Tibial nerve (tissue), 4 donors: ENCODE data around the gene SLC25A22. TPM values are rescaled to one million over a fixed set of nuclear protein-coding genes. Genes with fewer than 3 reads are reported as not detected.
A peak's percentile ranks its signal among the peaks of the same experiment; 100 is the strongest.

Source experiments
- DNase-seq, 2 donors: peaks; one replicate each; pipeline ENCODE4 v3.0.0-alpha.2; 2019; ENCODE audit warnings: low spot score in 2 of 2
- H3K27ac ChIP-seq, 4 donors: fragments of 200-600 bp; sonication (generic) in 3 of 4; one replicate each; pipeline ENCODE4 v1.5.1; 2017 to 2019; ENCODE audit warnings: mild to moderate bottlenecking in 1 of 4
- H3K27me3 ChIP-seq, 2 donors: fragments of 200-600 bp; sonication (generic) in 1 of 2; one replicate each; pipeline versions ENCODE4 v1.5.1 to v1.6.0; 2017 to 2019
- H3K36me3 ChIP-seq, 3 donors: fragments of 200-600 bp; sonication (generic); one replicate each; pipeline ENCODE4 v1.5.1; 2018 to 2019
- H3K4me1 ChIP-seq, 4 donors: fragments of 200-600 bp; sonication (generic) in 3 of 4; one replicate each; pipeline ENCODE4 v1.5.1; 2017 to 2019
- H3K4me3 ChIP-seq, 4 donors: fragments of 200-600 bp; sonication (generic) in 3 of 4; one replicate each; pipeline ENCODE4 v1.5.1; 2017 to 2019; ENCODE audit warnings: mild to moderate bottlenecking in 1 of 4, moderate library complexity in 1 of 4
- H3K9me3 ChIP-seq, 4 donors: fragments of 200-600 bp; sonication (generic) in 3 of 4; one replicate each; pipeline ENCODE4 v1.5.1; 2017 to 2019
- CTCF ChIP-seq, 5 experiments: fragments of 200-600 bp in 3 of 5; fragments of 450-650 bp in 2 of 5; sonication (generic) in 3 of 5; IDR thresholded peaks; one replicate each; pipeline ENCODE4 v1.5.1; 2016 to 2019; ENCODE audit warnings: antibody characterized with exemption in 5 of 5, mild to moderate bottlenecking in 3 of 5, moderate library complexity in 2 of 5
- EP300 ChIP-seq, 2 donors: sonication (generic); formaldehyde crosslinking; IDR thresholded peaks; one replicate each; pipeline ENCODE4 v1.6.1; 2017; ENCODE audit warnings: antibody characterized with exemption in 2 of 2, mild to moderate bottlenecking in 1 of 2
- POLR2A ChIP-seq, 2 donors: fragments of 450-650 bp; IDR thresholded peaks; one replicate each; pipeline ENCODE4 v1.6.1; 2017; ENCODE audit warnings: antibody characterized with exemption in 2 of 2, mild to moderate bottlenecking in 2 of 2, moderate library complexity in 2 of 2
- WGBS, 2 donors: methylation state at CpG; one replicate each; pipeline ENCODE4 v1.1.5; 2018; 5-methylcytosine and 5-hydroxymethylcytosine counted together
- total RNA-seq, 4 donors: library from RNA; depleted of rRNA; stranded (reverse); fragments of >200 nt; gene quantifications; one replicate each; pipeline ENCODE4 v1.1.0, GENCODE V29; 2016

The SLC25A22 gene
- total RNA-seq, 4 donors from 2014 or later = 8.0 to 17.5 (median 10.0) TPM

GRCh38 chr11:773830-774229 is 24.3 kb downstream of the SLC25A22 start:
- H3K27me3 ChIP-seq = no peaks in the 10 kb centered on the region
- 65 to 77% methylated on average over 7 to 9 of the region's 9 CpGs for WGBS, 2 donors
- DNase-seq = no peak
- H3K36me3 ChIP-seq = peaks cover 0 to 45% (median 4%) of the 10 kb centered on the region in 3 donors
- peaks cover 0 to 70% (median 35%) of the 10 kb centered on the region in 4 donors for H3K4me1 ChIP-seq
- no peak for TF ChIP-seq CTCF (IDR thresholded peaks at IDR 0.05)
- TF ChIP-seq EP300 (IDR thresholded peaks at IDR 0.05) = no peak
- no peak for TF ChIP-seq POLR2A (IDR thresholded peaks at IDR 0.05)
- H3K27ac ChIP-seq = peak overlapping the region; percentile 9 to 89 (median 54)
- no peaks in the 10 kb centered on the region for H3K9me3 ChIP-seq
- H3K4me3 ChIP-seq = no peak overlapping the region

GRCh38 chr11:773425-773824 is 24.7 kb downstream of the SLC25A22 start:
- Histone ChIP-seq H3K4me1 (peaks cover 0 to 66% (median 34%) of the 10 kb centered on the region in 4 donors), H3K4me3 (no peak overlapping the region), H3K27me3 (no peaks in the 10 kb centered on the region), H3K27ac (peak overlapping the region; percentile 9 to 89 (median 54)), H3K36me3 (peaks cover 0 to 48% (median 4%) of the 10 kb centered on the region in 3 donors), H3K9me3 (no peaks in the 10 kb centered on the region)
- TF ChIP-seq POLR2A (IDR thresholded peaks at IDR 0.05) = no peak
- no peak for TF ChIP-seq CTCF (IDR thresholded peaks at IDR 0.05)
- no peak for TF ChIP-seq EP300 (IDR thresholded peaks at IDR 0.05)
- DNase-seq = no peak
- 81% methylated on average over 5 of the region's 5 CpGs; no CpG with 5 or more reads in 1 of the 2 donors for WGBS, 2 donors

GRCh38 chr11:772429-773390 is 25.4 kb downstream of the SLC25A22 start:
- no peaks in the 10 kb centered on the region for H3K9me3 ChIP-seq
- peak in 1 of 2 donors; percentile 53 for TF ChIP-seq EP300 (IDR thresholded peaks at IDR 0.05)
- no peak for TF ChIP-seq POLR2A (IDR thresholded peaks at IDR 0.05)
- no peak for DNase-seq
- no peak overlapping the region for H3K4me3 ChIP-seq
- H3K36me3 ChIP-seq = peaks cover 0 to 55% (median 4%) of the 10 kb centered on the region in 3 donors
- H3K4me1 ChIP-seq = peaks cover 0 to 59% (median 29%) of the 10 kb centered on the region in 4 donors
- WGBS, 2 donors = 32 to 42% methylated on average over 9 to 21 of the region's 34 CpGs
- H3K27ac ChIP-seq = peak overlapping the region; percentile 34 to 89 (median 72)
- H3K27me3 ChIP-seq = no peaks in the 10 kb centered on the region

GRCh38 chr11:771617-772204 is 26.4 kb downstream of the SLC25A22 start:
- Histone ChIP-seq H3K9me3 (no peaks in the 10 kb centered on the region), H3K4me3 (no peak overlapping the region), H3K27ac (peak overlapping the region; percentile 34 to 89 (median 72)), H3K27me3 (no peaks in the 10 kb centered on the region), H3K36me3 (peaks cover 0 to 65% (median 4%) of the 10 kb centered on the region in 3 donors), H3K4me1 (peaks cover 0 to 58% (median 29%) of the 10 kb centered on the region in 4 donors)
- WGBS, 2 donors = 78 to 87% methylated on average over 9 to 12 of the region's 15 CpGs
- no peak for DNase-seq
- TF ChIP-seq EP300 (IDR thresholded peaks at IDR 0.05) = no peak
- TF ChIP-seq CTCF (IDR thresholded peaks at IDR 0.05) = no peak
- no peak for TF ChIP-seq POLR2A (IDR thresholded peaks at IDR 0.05)

- no peak for DNase-seq
- H3K36me3 ChIP-seq = peaks cover 0 to 73% (median 4%) of the 10 kb centered on the region in 3 donors
These were observed 27.2 kb downstream of the SLC25A22 start for GRCh38 chr11:770642-771616.

More at GRCh38 chr11:770642-771616, 27.2 kb downstream of the SLC25A22 start:
- H3K9me3 ChIP-seq = no peaks in the 10 kb centered on the region
- TF ChIP-seq POLR2A (IDR thresholded peaks at IDR 0.05) (no peak), EP300 (IDR thresholded peaks at IDR 0.05) (no peak), CTCF (IDR thresholded peaks at IDR 0.05) (no peak)
- no peaks in the 10 kb centered on the region for H3K27me3 ChIP-seq
- peak overlapping the region in 2 of 4 donors; percentile 80 to 89 for H3K27ac ChIP-seq
- 85 to 86% methylated on average over 21 to 32 of the region's 32 CpGs for WGBS, 2 donors
- H3K4me1 ChIP-seq = peaks cover 0 to 50% (median 21%) of the 10 kb centered on the region in 4 donors
- no peak overlapping the region for H3K4me3 ChIP-seq
